Measurements from ENCODE around the gene MAPT.

MAPT gene

GRCh38 chr17:46059486-46059885 is 165.1 kb downstream of the MAPT start:
- H3K9ac ChIP-seq (ENCODE audit: low read length) = no peak overlapping the region
- H3K36me3 ChIP-seq (ENCODE audit: control insufficient read depth, insufficient read depth, low read length) = peaks cover 34% of the 10 kb centered on the region
- H3K4me1 ChIP-seq (ENCODE audit: control insufficient read depth, insufficient read depth, low read length) = peaks cover 23% of the 10 kb centered on the region
- no peak overlapping the region for H3K4me3 ChIP-seq (ENCODE audit: low read depth, low read length)
- no peaks in the 10 kb centered on the region for H3K9me3 ChIP-seq (ENCODE audit: control insufficient read depth, insufficient read depth, low read depth, low read length)
- H3K27ac ChIP-seq (ENCODE audit: low read depth, low read length) = no peak overlapping the region
- H3K27me3 ChIP-seq (ENCODE audit: control insufficient read depth, insufficient read depth, low read length) = no peaks in the 10 kb centered on the region

GRCh38 chr17:46060461-46060860 is 166.1 kb downstream of the MAPT start:
- Histone ChIP-seq H3K9me3 (ENCODE audit: control insufficient read depth, insufficient read depth, low read depth, low read length) (no peaks in the 10 kb centered on the region), H3K36me3 (ENCODE audit: control insufficient read depth, insufficient read depth, low read length) (peaks cover 42% of the 10 kb centered on the region), H3K9ac (ENCODE audit: low read length) (no peak overlapping the region), H3K4me1 (ENCODE audit: control insufficient read depth, insufficient read depth, low read length) (peaks cover 23% of the 10 kb centered on the region), H3K27ac (ENCODE audit: low read depth, low read length) (no peak overlapping the region), H3K27me3 (ENCODE audit: control insufficient read depth, insufficient read depth, low read length) (no peaks in the 10 kb centered on the region), H3K4me3 (ENCODE audit: low read depth, low read length) (no peak overlapping the region)

DNA sequence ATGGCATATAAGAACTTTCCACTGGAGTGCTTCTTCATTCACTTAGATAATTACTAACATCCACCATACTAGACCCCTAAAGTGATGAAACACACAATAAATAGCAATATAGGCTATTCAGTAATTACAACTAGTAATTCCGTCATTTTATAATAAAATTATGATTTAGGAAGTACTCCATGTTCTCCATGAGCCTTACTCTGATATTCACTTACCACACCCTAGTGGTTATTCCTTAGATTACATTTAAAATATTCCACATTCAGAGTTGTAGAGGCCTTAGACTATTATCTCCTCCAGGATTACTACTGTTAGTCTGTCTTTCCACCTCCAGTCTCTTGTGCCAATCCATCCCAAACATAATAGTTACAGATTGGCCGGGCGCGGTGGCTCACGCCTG is 167.1 kb downstream of the MAPT start:
- Histone ChIP-seq H3K4me3 (ENCODE audit: low read depth, low read length) (no peak overlapping the region), H3K27me3 (ENCODE audit: control insufficient read depth, insufficient read depth, low read length) (no peaks in the 10 kb centered on the region), H3K9ac (ENCODE audit: low read length) (no peak overlapping the region), H3K9me3 (ENCODE audit: control insufficient read depth, insufficient read depth, low read depth, low read length) (no peaks in the 10 kb centered on the region), H3K4me1 (ENCODE audit: control insufficient read depth, insufficient read depth, low read length) (peaks cover 22% of the 10 kb centered on the region), H3K36me3 (ENCODE audit: control insufficient read depth, insufficient read depth, low read length) (peaks cover 50% of the 10 kb centered on the region), H3K27ac (ENCODE audit: low read depth, low read length) (no peak overlapping the region)

DNA sequence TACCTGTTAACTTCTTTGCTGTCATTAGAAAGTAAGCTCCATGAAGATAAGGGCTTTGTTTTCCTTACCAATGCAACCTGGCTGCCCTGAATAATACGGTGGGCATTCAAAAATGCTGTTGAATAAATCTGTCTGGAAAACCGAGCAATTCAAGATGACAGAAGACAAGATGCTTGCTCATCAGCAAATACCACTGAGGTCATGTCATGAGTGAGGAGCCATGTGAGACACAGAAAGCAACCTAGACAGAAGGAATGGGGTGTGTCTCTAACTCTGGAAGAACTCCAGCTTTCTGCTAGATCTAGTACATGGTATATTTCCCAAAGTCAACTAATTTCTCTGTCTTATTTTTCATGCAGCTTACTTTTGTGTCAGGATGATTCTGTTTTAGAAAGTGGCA is 168.9 kb downstream of the MAPT start:
- Histone ChIP-seq H3K9ac (ENCODE audit: low read length) (no peak overlapping the region), H3K4me3 (ENCODE audit: low read depth, low read length) (no peak overlapping the region), H3K27ac (ENCODE audit: low read depth, low read length) (no peak overlapping the region), H3K36me3 (ENCODE audit: control insufficient read depth, insufficient read depth, low read length) (peaks cover 59% of the 10 kb centered on the region), H3K4me1 (ENCODE audit: control insufficient read depth, insufficient read depth, low read length) (peaks cover 4% of the 10 kb centered on the region), H3K27me3 (ENCODE audit: control insufficient read depth, insufficient read depth, low read length) (no peaks in the 10 kb centered on the region), H3K9me3 (ENCODE audit: control insufficient read depth, insufficient read depth, low read depth, low read length) (no peaks in the 10 kb centered on the region)

DNA sequence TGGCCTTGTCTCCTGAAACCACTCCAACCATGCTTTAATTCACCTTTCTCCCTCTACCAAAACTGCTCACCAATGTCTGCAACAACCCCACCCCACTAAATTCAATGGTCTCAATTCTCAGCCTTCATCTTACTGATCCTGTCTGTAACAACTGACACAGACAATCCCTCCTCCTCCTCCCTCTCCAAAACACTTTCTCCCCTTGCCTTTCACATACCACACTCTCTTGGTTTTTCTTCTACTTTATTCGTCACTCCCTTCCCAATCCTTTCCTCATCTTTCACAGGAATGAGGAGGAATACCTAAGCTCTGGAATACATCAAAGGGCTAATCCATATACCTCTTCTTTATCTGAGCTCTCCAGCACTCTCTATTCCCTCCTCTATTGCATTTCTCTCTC is 170.1 kb downstream of the MAPT start:
- Histone ChIP-seq H3K9ac (ENCODE audit: low read length) (no peak overlapping the region), H3K27ac (ENCODE audit: low read depth, low read length) (no peak overlapping the region), H3K4me1 (ENCODE audit: control insufficient read depth, insufficient read depth, low read length) (no peaks in the 10 kb centered on the region), H3K27me3 (ENCODE audit: control insufficient read depth, insufficient read depth, low read length) (no peaks in the 10 kb centered on the region), H3K36me3 (ENCODE audit: control insufficient read depth, insufficient read depth, low read length) (peaks cover 62% of the 10 kb centered on the region), H3K9me3 (ENCODE audit: control insufficient read depth, insufficient read depth, low read depth, low read length) (no peaks in the 10 kb centered on the region), H3K4me3 (ENCODE audit: low read depth, low read length) (no peak overlapping the region)

DNA sequence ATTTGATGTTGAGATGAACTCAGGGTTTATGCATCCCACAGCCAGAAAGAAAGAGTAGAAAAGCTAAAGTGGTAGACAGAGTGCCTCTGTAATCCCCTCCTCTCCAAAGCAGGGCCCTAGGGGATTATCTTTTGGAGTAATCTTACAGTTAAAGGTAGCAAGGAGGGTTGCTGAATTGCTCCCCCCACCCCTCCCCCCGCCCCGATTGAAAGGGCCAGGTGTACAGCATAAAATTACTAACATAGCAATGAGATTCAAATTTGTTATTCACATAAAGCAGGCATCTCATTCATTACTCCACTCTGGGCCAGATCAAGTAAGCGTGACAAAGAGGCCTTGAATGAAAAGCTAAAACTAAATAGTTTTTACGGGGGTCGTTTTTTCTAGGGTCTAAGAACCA is 177.4 kb downstream of the MAPT start:
- Histone ChIP-seq H3K4me1 (ENCODE audit: control insufficient read depth, insufficient read depth, low read length) (peaks cover 28% of the 10 kb centered on the region), H3K27me3 (ENCODE audit: control insufficient read depth, insufficient read depth, low read length) (no peaks in the 10 kb centered on the region), H3K27ac (ENCODE audit: low read depth, low read length) (no peak overlapping the region), H3K4me3 (ENCODE audit: low read depth, low read length) (no peak overlapping the region), H3K9ac (ENCODE audit: low read length) (no peak overlapping the region), H3K9me3 (ENCODE audit: control insufficient read depth, insufficient read depth, low read depth, low read length) (0 out of 2 replicates have a peak, but pooled peaks cover under 1% of the 10 kb centered on the region), H3K36me3 (ENCODE audit: control insufficient read depth, insufficient read depth, low read length) (peaks cover 22% of the 10 kb centered on the region)

- H3K36me3 ChIP-seq (ENCODE audit: control insufficient read depth, insufficient read depth, low read length) = peaks cover 19% of the 10 kb centered on the region
- no peak overlapping the region for H3K27ac ChIP-seq (ENCODE audit: low read depth, low read length)
- no peaks in the 10 kb centered on the region for H3K27me3 ChIP-seq (ENCODE audit: control insufficient read depth, insufficient read depth, low read length)
- 0 out of 2 replicates have a peak, but pooled peaks cover 3% of the 10 kb centered on the region for H3K9me3 ChIP-seq (ENCODE audit: control insufficient read depth, insufficient read depth, low read depth, low read length)
- H3K4me3 ChIP-seq (ENCODE audit: low read depth, low read length) = no peak overlapping the region
- H3K9ac ChIP-seq (ENCODE audit: low read length) = no peak overlapping the region
- H3K4me1 ChIP-seq (ENCODE audit: control insufficient read depth, insufficient read depth, low read length) = peaks cover 28% of the 10 kb centered on the region
Observed at GRCh38 chr17:46072998-46073397, 178.6 kb downstream of the MAPT start.

DNA sequence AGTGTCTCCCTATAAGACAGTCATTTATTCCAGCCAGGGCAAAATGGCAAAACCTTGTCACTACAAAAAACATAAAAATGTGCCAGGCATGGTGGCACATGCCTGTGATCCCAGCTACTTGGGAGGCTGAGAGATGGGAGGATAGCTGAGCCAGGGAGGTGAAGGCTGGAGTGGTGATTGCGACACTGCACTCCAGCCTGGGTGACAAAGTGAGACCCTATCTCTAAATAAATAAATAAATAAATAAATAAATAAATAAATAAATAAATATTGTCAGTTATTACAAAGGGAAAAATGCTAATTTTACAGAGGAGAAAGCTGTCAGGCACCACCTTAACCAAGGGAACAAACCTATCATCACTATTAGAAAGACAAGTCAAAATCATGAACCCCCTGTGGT is 180.2 kb downstream of the MAPT start:
- Histone ChIP-seq H3K27ac (ENCODE audit: low read depth, low read length) (no peak overlapping the region), H3K36me3 (ENCODE audit: control insufficient read depth, insufficient read depth, low read length) (peaks cover 29% of the 10 kb centered on the region), H3K27me3 (ENCODE audit: control insufficient read depth, insufficient read depth, low read length) (no peaks in the 10 kb centered on the region), H3K9ac (ENCODE audit: low read length) (no peak overlapping the region), H3K4me1 (ENCODE audit: control insufficient read depth, insufficient read depth, low read length) (peaks cover 28% of the 10 kb centered on the region), H3K9me3 (ENCODE audit: control insufficient read depth, insufficient read depth, low read depth, low read length) (0 out of 2 replicates have a peak, but pooled peaks cover 3% of the 10 kb centered on the region), H3K4me3 (ENCODE audit: low read depth, low read length) (no peak overlapping the region)
